ENCODE data around the gene ATP6V0A1.
A peak's percentile ranks its signal among the peaks of the same experiment; 100 is the strongest.

The ATP6V0A1 gene

GRCh38 chr17:42562388-42563142, 103.9 kb downstream of the ATP6V0A1 start:
- no peak for DNase-seq (ENCODE audit: low spot score)

GRCh38 chr17:42563143-42563509, 104.4 kb downstream of the ATP6V0A1 start:
- DNase-seq (ENCODE audit: low spot score) = no peak

DNA sequence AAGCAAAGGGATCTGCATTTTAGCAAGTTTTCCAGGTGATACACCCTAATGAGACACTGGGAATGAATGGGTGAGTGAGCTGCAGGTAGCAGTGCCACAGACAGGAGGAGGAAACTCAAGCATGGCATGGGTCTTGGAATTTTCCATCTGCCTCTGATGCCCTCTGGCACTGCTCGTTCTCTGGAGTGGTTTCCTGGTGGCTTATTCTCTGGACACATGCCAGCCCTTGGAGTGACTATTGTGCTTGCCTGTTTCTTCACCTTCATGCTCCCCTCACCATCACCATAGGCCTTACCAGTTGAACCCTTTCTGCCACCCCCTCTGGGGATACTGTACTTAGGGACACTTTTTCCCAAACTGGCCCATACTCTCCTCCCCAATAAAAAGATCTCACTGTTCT, 104.9 kb downstream of the ATP6V0A1 start:
- no peak for DNase-seq (ENCODE audit: low spot score)

DNA sequence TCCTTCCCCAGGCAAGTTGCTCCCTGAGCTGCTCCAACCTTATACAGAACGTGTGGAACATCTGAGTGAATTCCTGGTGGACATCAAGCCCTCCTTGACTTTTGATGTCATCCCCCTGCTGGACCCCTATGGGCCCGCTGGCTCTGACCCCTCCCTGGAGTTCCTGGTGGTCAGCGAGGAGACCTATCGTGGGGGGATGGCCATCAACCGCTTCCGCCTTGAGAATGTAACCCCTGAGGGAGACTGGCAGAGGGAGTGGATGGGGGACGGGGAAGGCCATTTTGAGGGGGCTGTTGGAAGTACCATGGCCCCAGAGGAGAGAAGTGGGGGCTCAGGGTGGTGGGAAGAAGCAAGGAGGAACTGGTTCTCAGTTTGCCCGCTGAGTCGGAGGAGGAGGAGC, 105.3 kb downstream of the ATP6V0A1 start:
- DNase-seq (ENCODE audit: low spot score) = no peak

- no peak for DNase-seq (ENCODE audit: low spot score)
Measured at GRCh38 chr17:42564815-42565522, 106.3 kb downstream of the ATP6V0A1 start.

- DNase-seq (ENCODE audit: low spot score) = no peak
Measured at GRCh38 chr17:42565523-42566214, 107.0 kb downstream of the ATP6V0A1 start.

GRCh38 chr17:42566215-42566882, 107.7 kb downstream of the ATP6V0A1 start:
- no peak for DNase-seq (ENCODE audit: low spot score)

GRCh38 chr17:42566883-42567573, 108.3 kb downstream of the ATP6V0A1 start, which contains the start of gene MLX:
MLX (plus strand) TSS chr17:42567100; CDS start chr17:42567125, 25 bp downstream.
- peak; percentile 95 for DNase-seq (ENCODE audit: low spot score)

DNA sequence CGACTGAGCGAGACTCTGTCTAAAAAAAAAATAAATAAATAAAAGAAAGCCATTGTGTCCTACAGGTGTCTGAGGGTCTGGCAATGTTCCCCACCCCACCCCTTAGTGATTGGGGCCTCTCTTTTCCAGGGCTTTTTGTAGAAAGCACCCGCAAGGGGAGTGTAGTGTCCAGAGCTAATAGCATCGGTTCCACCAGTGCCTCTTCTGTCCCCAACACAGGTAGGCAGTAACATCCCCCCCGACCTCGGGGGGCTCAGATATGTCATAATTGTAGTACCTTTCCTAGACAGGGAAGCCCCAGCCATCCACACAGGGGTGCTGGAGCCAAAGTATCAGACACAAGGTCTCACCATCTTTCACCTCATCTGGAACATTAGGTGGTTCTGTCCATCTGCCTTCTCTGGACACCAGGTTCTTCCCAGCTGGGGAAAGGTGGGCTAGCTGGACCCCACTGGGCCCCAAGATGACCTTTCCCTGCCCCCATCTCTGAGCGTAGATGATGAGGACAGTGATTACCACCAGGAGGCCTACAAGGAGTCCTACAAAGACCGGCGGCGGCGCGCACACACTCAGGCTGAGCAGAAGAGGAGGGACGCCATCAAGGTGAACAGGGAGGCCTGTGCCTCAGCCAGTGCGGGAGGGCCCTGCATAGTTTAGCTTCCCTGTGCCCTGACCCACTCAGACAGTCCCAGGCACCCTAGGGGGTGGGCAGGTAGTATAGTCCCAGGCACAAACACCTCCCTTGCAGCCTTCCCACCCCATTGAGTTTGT, 109.8 kb downstream of the ATP6V0A1 start:
- DNase-seq (ENCODE audit: low spot score) = no peak

DNA sequence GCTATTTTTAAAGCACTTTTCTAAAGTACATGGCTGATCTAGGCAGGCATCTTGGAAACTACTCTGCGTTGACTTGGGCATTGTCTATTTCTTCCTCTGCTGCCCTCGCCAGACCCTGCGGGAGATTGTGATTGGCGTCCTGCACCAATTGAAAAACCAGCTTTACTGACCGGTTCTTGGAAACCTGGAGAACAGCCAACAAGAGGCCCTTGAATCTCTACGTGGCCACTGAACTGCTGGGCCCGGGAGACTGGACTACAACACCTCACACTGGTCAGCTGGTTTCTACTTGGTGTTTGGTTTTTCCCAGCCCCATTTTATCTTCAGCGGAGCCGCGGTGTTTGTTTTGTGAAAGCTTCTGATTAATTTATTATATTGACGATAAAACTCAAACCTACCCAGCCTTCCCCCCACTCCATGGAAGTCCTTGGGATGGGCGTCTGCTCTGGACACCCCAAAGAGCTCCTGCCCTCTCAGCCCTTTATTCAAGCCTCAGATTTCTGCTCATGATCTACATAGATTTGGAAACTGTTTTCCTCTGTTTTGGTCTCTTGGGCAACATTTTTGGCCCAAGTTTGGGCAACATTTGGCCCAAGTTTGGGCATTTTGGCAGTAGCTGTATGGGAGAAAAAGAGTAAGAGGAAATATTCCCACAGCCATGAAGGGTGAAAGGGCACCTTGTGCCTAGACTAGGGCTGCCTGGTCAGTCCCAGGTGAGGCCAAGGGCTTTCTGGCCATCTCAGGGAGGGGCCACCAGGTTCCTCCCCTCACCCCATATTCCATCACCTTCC, 113.0 kb downstream of the ATP6V0A1 start:
- no peak for DNase-seq (ENCODE audit: low spot score)

Data from left forelimb (tissue), 1 donor.